Trophoblast cell (in vitro differentiated cells and primary cell): ENCODE results near the gene ARHGEF16.
A peak's percentile ranks its signal among the peaks of the same experiment; 100 is the strongest.

Experiments used
- DNase-seq, 2 donors: peaks; one replicate each; pipeline ENCODE4 v3.0.0-alpha.2; 2016
- H2AFZ ChIP-seq: 2 replicates; pipeline ENCODE4 v1.6.1; 2013; ENCODE audit warnings: low read length, moderate library complexity, mild to moderate bottlenecking; ENCODE audit not compliant: insufficient read depth, poor library complexity
- H2AK5ac ChIP-seq: 2 replicates; pipeline ENCODE4 v1.6.1; 2013; ENCODE audit warnings: mild to moderate bottlenecking, low read length
- H2BK120ac ChIP-seq: 2 replicates; pipeline ENCODE4 v1.6.1; 2013; ENCODE audit warnings: low read length, mild to moderate bottlenecking, moderate library complexity; ENCODE audit not compliant: insufficient read depth, poor library complexity
- H2BK12ac ChIP-seq: 2 replicates; pipeline ENCODE4 v1.6.1; 2013; ENCODE audit warnings: mild to moderate bottlenecking, low read length, moderate library complexity
- H2BK5ac ChIP-seq: 2 replicates; pipeline ENCODE4 v1.6.1; 2013; ENCODE audit warnings: low read length, low read depth, moderate library complexity, mild to moderate bottlenecking; ENCODE audit not compliant: poor library complexity
- H3K14ac ChIP-seq: 2 replicates; pipeline ENCODE4 v1.6.1; 2013; ENCODE audit warnings: mild to moderate bottlenecking, low read length
- H3K18ac ChIP-seq: 2 replicates; pipeline ENCODE4 v1.6.1; 2013; ENCODE audit warnings: mild to moderate bottlenecking, low read length
- H3K23ac ChIP-seq: 2 replicates; pipeline ENCODE4 v1.6.1; 2013; ENCODE audit warnings: low read length
- H3K27ac ChIP-seq: 2 replicates; pipeline ENCODE4 v1.5.1; 2013; ENCODE audit warnings: low read depth, mild to moderate bottlenecking, inconsistent platforms, low read length, moderate library complexity
- H3K27me3 ChIP-seq: 2 replicates; pipeline ENCODE4 v1.6.1; 2013; ENCODE audit warnings: inconsistent platforms, mild to moderate bottlenecking, low read length, moderate library complexity; ENCODE audit not compliant: insufficient read depth
- H3K36me3 ChIP-seq, 2 experiments: 1 replicate in 1 of 2; 2 replicates in 1 of 2; pipeline ENCODE4 v1.6.1; 2013; ENCODE audit warnings: low read length in 2 of 2, mild to moderate bottlenecking in 2 of 2, moderate library complexity in 1 of 2; ENCODE audit not compliant: insufficient read depth in 2 of 2, control insufficient read depth in 1 of 2
- H3K4ac ChIP-seq: 2 replicates; pipeline ENCODE4 v1.6.1; 2013; ENCODE audit warnings: low read depth, mild to moderate bottlenecking, low read length, moderate library complexity
- H3K4me1 ChIP-seq, 2 experiments: 1 replicate in 1 of 2; 2 replicates in 1 of 2; pipeline ENCODE4 v1.6.1; 2013; ENCODE audit warnings: low read length in 2 of 2, mild to moderate bottlenecking in 2 of 2, moderate library complexity in 1 of 2; ENCODE audit not compliant: insufficient read depth in 2 of 2, control insufficient read depth in 1 of 2
- H3K4me2 ChIP-seq: 2 replicates; pipeline ENCODE4 v1.6.1; 2013; ENCODE audit warnings: inconsistent platforms, mild to moderate bottlenecking, low read length, moderate library complexity
- H3K4me3 ChIP-seq: 2 replicates; pipeline ENCODE4 v1.5.1; 2013; ENCODE audit warnings: mild to moderate bottlenecking, low read depth, low read length, inconsistent platforms
- H3K79me1 ChIP-seq: one replicate; pipeline ENCODE4 v1.6.1; 2013; ENCODE audit warnings: low read length
- H3K79me2 ChIP-seq: 2 replicates; pipeline ENCODE4 v1.6.1; 2013; ENCODE audit warnings: low read length, mild to moderate bottlenecking; ENCODE audit not compliant: control insufficient read depth, insufficient read depth, poor library complexity
- H3K9ac ChIP-seq: 2 replicates; pipeline ENCODE4 v1.6.1; 2013; ENCODE audit warnings: mild to moderate bottlenecking, low read length
- H3K9me3 ChIP-seq: 2 replicates; pipeline ENCODE4 v1.6.1; 2013; ENCODE audit warnings: low read depth, mild to moderate bottlenecking, control low read depth, inconsistent platforms, low read length; ENCODE audit not compliant: insufficient read depth
- H4K12ac ChIP-seq: 2 replicates; pipeline ENCODE4 v1.6.1; 2013; ENCODE audit warnings: low read depth, mild to moderate bottlenecking, low read length, moderate library complexity
- H4K8ac ChIP-seq: 2 replicates; pipeline ENCODE4 v1.6.1; 2013; ENCODE audit warnings: low read depth, mild to moderate bottlenecking, low read length, moderate library complexity
- H4K91ac ChIP-seq: one replicate; pipeline ENCODE4 v1.6.1; 2013; ENCODE audit warnings: low read depth, mild to moderate bottlenecking, low read length, moderate library complexity
- WGBS: extraction: QIAGEN DNeasy Blood & Tissue Kit; methylation state at CpG from one replicate; pipeline ENCODE4 v1.1.7; 2013; ENCODE audit warnings: missing lambda C conversion rate; ENCODE audit not compliant: insufficient read length, insufficient coverage; ENCODE audit errors: extremely low coverage; 5-methylcytosine and 5-hydroxymethylcytosine counted together

The ARHGEF16 gene

DNA sequence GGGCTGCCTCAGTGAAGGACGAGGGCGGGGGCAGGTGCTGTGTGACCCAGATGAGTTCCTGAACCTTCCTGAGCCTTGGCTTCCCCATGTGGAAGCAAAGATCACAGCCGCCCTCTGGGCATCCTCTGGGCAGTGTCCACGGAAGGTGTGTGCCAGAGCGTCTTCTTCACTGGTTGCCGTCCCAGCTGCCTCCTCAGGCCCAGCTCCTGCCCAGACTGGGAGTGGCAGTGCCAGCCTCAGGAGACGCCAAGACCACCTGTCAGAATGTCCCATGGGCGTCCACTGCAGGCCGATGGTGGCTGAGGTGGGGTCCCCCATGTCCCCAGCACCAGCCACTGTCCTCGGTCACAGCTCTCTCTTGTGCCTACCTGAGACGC lies 10.2 kb downstream of the ARHGEF16 start:
- no peak for DNase-seq
- Histone ChIP-seq H3K9ac (no peak overlapping the region), H3K4me3 (no peak overlapping the region), H2BK5ac (no peak overlapping the region), H2AK5ac (no peak overlapping the region), H3K4ac (no peak overlapping the region), H4K8ac (no peak overlapping the region), H3K36me3 (peaks cover 0 to 6% of the 10 kb centered on the region in 2 experiments), H4K91ac (no peak overlapping the region), H2BK12ac (no peak overlapping the region), H4K12ac (no peak overlapping the region), H3K4me1 (peaks cover 21 to 25% of the 10 kb centered on the region in 2 experiments), H3K27me3 (no peaks in the 10 kb centered on the region), H3K18ac (no peak overlapping the region), H3K79me1 (peaks cover 12% of the 10 kb centered on the region), H3K79me2 (no peaks in the 10 kb centered on the region), H3K27ac (no peak overlapping the region), H2BK120ac (no peak overlapping the region), H3K4me2 (no peak overlapping the region), H3K9me3 (peaks cover 1% of the 10 kb centered on the region), H3K14ac (no peak overlapping the region), H2AFZ (no peak overlapping the region), H3K23ac (no peak overlapping the region)
- WGBS: no CpG with 5 or more reads among the region's 11 CpGs

DNA sequence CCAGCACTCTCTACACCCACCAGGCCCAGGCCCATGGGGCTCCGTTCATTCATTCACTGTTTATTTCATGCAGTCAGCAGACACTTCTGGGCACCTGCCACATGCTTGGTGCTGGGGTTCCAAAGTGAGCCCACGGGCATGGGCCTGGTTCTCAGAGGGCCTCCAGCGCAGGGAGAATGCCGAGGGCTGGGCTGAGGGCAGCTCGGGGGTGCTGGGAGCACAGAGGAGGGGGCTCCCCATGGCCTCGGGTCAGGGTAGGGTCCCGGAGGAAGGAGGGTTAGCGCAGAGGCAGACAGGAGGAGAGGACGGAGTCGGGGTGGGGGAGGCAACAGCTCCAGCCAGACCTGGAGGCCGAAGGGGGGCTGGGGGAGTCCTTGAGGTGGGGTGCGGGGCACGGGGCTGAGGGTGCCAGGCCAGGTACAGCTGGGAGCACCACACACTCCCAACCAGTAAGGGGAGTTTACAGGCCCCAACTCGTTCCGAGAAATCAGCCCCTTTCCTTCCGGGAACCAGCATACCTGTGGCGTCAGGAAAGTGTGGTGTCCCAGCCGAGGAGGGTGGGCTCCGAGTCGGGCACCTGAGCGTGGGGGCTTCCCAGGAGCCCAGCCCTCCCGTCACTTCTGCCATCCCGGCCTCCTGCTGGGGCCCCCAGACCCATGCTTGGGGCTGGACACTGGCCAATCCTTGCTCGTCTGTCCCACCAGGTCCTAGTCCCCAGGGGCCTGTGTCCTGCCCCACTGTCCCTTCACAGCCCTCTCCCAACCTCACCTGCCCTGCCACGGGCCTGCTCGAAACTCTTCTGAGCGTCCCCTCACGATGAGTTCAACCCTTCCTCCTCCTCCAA lies 10.8 kb downstream of the ARHGEF16 start:
- no peak overlapping the region for H3K4me3 ChIP-seq
- no peak overlapping the region for H4K12ac ChIP-seq
- DNase-seq: peak in 1 of 2 donors; percentile 42
- H3K23ac ChIP-seq: no peak overlapping the region
- H4K91ac ChIP-seq: no peak overlapping the region
- no peaks in the 10 kb centered on the region for H3K27me3 ChIP-seq
- no peak overlapping the region for H3K14ac ChIP-seq
- no peak overlapping the region for H2BK5ac ChIP-seq
- peaks cover 15 to 18% of the 10 kb centered on the region in 2 experiments for H3K4me1 ChIP-seq
- WGBS: no CpG with 5 or more reads among the region's 28 CpGs
- H2BK120ac ChIP-seq: no peak overlapping the region
- no peak overlapping the region for H3K4ac ChIP-seq
- no peak overlapping the region for H3K4me2 ChIP-seq
- no peak overlapping the region for H2BK12ac ChIP-seq
- peak overlapping the region; percentile 42 for H2AK5ac ChIP-seq
- no peaks in the 10 kb centered on the region for H3K79me2 ChIP-seq
- no peak overlapping the region for H4K8ac ChIP-seq
- no peak overlapping the region for H3K18ac ChIP-seq
- no peak overlapping the region for H3K9ac ChIP-seq
- peaks cover 1% of the 10 kb centered on the region for H3K9me3 ChIP-seq
- peaks cover 0 to 6% of the 10 kb centered on the region in 2 experiments for H3K36me3 ChIP-seq
- peaks cover 5% of the 10 kb centered on the region for H3K79me1 ChIP-seq
- no peak overlapping the region for H3K27ac ChIP-seq
- H2AFZ ChIP-seq: no peak overlapping the region

DNA sequence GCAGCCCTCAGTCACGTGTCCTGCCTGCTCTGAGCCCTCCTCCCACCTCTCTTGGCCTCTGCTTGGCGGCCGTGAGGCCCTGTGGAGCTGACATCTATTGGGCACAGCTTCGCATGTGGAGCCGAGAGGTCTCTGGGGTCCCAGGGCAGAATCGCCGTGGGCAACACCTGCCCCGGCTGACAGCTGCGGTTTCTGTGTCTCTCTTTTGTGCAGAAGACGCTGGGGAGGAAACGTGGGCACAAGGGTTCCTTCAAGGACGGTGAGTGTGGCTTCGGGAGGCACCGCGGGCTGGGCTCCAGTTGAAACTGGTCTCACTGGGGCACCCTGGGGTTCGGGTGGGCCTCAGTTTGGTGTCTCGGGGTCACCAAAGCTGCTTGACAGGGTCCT lies 11.5 kb downstream of the ARHGEF16 start:
- Histone ChIP-seq H3K9me3 (peaks cover 7% of the 10 kb centered on the region), H3K14ac (no peak overlapping the region), H4K91ac (no peak overlapping the region), H3K4me1 (peaks cover 15 to 19% of the 10 kb centered on the region in 2 experiments), H3K18ac (no peak overlapping the region), H4K8ac (no peak overlapping the region), H3K79me2 (peaks cover 2% of the 10 kb centered on the region), H3K4me2 (no peak overlapping the region), H2AFZ (no peak overlapping the region), H3K23ac (no peak overlapping the region), H3K27me3 (no peaks in the 10 kb centered on the region), H3K79me1 (peaks cover 7% of the 10 kb centered on the region), H3K9ac (no peak overlapping the region), H2BK12ac (no peak overlapping the region), H3K27ac (no peak overlapping the region), H2BK5ac (no peak overlapping the region), H3K36me3 (peaks cover 0 to 6% of the 10 kb centered on the region in 2 experiments), H3K4me3 (no peak overlapping the region), H4K12ac (no peak overlapping the region), H3K4ac (no peak overlapping the region), H2AK5ac (no peak overlapping the region), H2BK120ac (no peak overlapping the region)
- DNase-seq: no peak
- WGBS: no CpG with 5 or more reads among the region's 17 CpGs

DNA sequence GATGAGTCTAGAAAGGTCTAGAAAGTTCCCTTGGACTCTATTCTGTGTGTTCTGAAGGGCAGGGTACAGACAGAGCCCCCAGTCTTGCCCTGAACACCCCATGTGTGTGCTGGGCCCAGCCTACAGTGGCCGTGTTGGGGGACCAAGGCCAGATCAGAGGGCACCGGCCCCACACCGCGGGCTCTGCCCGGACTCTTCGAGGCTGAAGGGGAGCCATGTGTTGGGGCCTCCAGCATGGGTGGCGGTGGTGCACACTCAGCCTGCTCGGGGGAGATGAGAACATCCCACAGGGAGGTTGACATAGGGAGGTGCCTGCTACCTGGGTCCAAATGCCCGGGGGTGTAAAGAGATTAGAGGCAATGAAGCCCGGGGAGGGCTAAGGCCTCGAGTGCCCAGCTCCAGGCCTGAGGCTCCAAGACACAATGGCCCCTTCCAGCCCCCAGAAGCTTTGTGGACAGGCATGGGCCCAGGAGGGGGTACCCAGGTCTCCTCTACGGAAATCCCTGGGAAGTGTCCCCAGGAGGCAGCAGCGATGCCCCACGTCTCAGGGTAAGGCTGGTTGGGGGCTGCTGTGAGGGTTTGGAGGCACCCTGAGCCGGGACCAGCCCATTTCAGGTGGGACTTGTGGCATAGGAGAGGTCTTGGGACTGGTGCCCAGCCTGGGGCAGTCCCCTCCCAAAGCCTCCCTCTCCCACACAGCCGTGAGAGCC lies 12.1 kb downstream of the ARHGEF16 start:
- Histone ChIP-seq H3K4me3 (no peak overlapping the region), H3K79me2 (peaks cover 4% of the 10 kb centered on the region), H4K8ac (no peak overlapping the region), H3K4me1 (peaks cover 14 to 17% of the 10 kb centered on the region in 2 experiments), H2BK120ac (no peak overlapping the region), H2AK5ac (no peak overlapping the region), H3K23ac (no peak overlapping the region), H3K27me3 (no peaks in the 10 kb centered on the region), H3K36me3 (peaks cover 0 to 6% of the 10 kb centered on the region in 2 experiments), H3K18ac (no peak overlapping the region), H3K9ac (no peak overlapping the region), H3K4ac (no peak overlapping the region), H3K79me1 (peaks cover 9% of the 10 kb centered on the region), H2BK5ac (no peak overlapping the region), H4K91ac (peak overlapping the region; percentile 13), H3K4me2 (no peak overlapping the region), H4K12ac (no peak overlapping the region), H3K14ac (peak overlapping the region; percentile 7), H3K9me3 (peaks cover 7% of the 10 kb centered on the region), H2AFZ (no peak overlapping the region), H3K27ac (no peak overlapping the region), H2BK12ac (no peak overlapping the region)
- WGBS: no CpG with 5 or more reads among the region's 16 CpGs
- peak in 1 of 2 donors; percentile 15 for DNase-seq
